Calu3 (cell line): ENCODE data around the gene SHISA8. TPM values are rescaled to one million over a fixed set of nuclear protein-coding genes. Genes with fewer than 3 reads are reported as not detected.

ENCODE experiments used
- BruUV-seq: library from RNA; stranded (reverse); fragments of 400-500 nt; replicated peaks from 2 replicates; lab custom pipeline; 2021; lab: Mats Ljungman, UMichigan
- CTCF ChIA-PET: fragments of 300-600 bp; sonication (Branson Sonifier 250); formaldehyde crosslinking; loops from one replicate; lab custom pipeline; 2022; ENCODE audit warnings: antibody characterized with exemption; lab: Charles Lee
- DNase-seq: peaks from one replicate; pipeline ENCODE4 v3.0.0; 2022
- H3K27ac Mint-ChIP-seq: one replicate; pipeline ENCODE4 v1.8.0; 2022; ENCODE audit warnings: mixed read lengths; ENCODE audit not compliant: unreplicated experiment
- H3K27me3 Mint-ChIP-seq: one replicate; pipeline ENCODE4 v1.8.0; 2022; ENCODE audit warnings: mixed read lengths; ENCODE audit not compliant: unreplicated experiment
- H3K36me3 Mint-ChIP-seq: one replicate; pipeline ENCODE4 v1.8.0; 2022; ENCODE audit warnings: mild to moderate bottlenecking, moderate library complexity, mixed read lengths; ENCODE audit not compliant: insufficient read depth, unreplicated experiment
- H3K4me1 Mint-ChIP-seq: one replicate; pipeline ENCODE4 v1.8.0; 2022; ENCODE audit warnings: mild to moderate bottlenecking, low read depth, mixed read lengths; ENCODE audit not compliant: unreplicated experiment
- H3K4me3 Mint-ChIP-seq: one replicate; pipeline ENCODE4 v1.8.0; 2022; ENCODE audit warnings: mild to moderate bottlenecking, low read depth, moderate library complexity, mixed read lengths; ENCODE audit not compliant: unreplicated experiment
- H3K9me3 Mint-ChIP-seq: one replicate; pipeline ENCODE4 v1.8.0; 2022; ENCODE audit warnings: low read depth, mixed read lengths; ENCODE audit not compliant: unreplicated experiment
- intact Hi-C: fragments of 100-400 bp; cut with micrococcal nuclease; formaldehyde crosslinking; loops from one replicate; pipeline ENCODE4 v1.10.0; 2022; ENCODE audit not compliant: unreplicated experiment
- total RNA-seq: library from RNA; stranded (reverse); gene quantifications from 2 replicates; pipeline ENCODE4 v1.2.3, GENCODE V29; 2022
- TF ChIP-seq, protein P1 (sequence below): fragments of 200-600 bp; IDR thresholded peaks from one replicate; pipeline ENCODE4 v1.8.0; 2022; ENCODE audit warnings: antibody characterized with exemption; ENCODE audit not compliant: unreplicated experiment

The SHISA8 gene
- total RNA-seq, 1 experiment from 2014 or later, result not detected

DNA sequence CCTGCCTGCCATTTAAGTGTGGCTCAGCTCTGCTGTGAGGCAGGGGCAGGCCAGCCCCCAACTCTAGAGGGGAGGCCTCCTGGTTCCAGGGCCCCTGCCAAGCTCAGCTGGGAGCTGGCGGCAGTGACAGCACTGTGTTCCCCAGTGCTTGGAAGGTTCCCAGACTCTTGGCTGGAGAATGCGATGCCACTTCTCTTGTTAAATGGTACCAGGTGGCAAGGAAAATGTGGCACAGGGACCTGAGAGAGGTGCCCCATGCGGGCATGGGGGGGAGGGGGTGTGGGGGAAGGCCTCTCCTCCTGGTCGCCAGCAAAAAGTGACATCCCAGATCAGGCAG, 20.1 kb upstream of the SHISA8 start:
- CTCF ChIA-PET, result no interaction called here

DNA sequence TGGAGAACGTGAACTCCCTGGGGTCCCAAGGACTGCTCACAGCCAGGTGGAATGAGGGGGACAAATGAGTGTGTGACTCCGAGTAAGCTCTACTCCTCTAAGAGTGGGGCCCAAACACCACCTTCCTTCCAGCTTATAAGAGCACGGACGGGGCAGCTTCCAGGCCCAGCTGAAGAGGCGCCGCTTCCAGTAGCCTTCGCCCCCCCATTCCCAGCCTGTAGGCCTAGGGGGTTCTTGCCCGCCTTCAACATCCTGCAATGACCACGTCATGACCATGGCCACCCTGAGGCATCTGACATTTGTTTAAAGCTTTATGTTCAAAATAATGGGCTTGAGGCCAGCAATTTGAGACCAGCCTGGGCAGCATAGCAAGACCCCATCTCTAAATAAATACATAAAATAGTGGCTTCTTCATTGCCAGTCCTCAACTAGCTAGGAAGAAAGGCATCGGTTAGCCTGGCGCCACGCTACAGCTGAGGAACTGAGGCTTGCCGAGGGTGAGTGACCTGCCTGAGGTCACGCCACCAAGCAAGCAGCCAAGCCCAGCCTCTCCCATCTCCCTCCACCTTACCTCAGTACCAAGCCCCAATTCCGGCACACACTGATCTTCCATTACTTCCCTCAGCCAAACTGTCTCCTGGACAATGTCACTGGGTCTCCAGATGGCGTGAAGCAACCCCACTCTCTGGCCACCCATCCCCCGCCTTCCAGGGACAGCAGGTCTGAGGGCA, 19.6 kb upstream of the SHISA8 start:
- Mint-ChIP-seq H3K36me3 (peaks cover 30% of the 10 kb centered on the region), H3K4me3 (no peak overlapping the region), H3K27me3 (no peaks in the 10 kb centered on the region), H3K4me1 (peaks cover 3% of the 10 kb centered on the region), H3K9me3 (no peaks in the 10 kb centered on the region), H3K27ac (no peak overlapping the region)
- TF ChIP-seq, protein P1, sequence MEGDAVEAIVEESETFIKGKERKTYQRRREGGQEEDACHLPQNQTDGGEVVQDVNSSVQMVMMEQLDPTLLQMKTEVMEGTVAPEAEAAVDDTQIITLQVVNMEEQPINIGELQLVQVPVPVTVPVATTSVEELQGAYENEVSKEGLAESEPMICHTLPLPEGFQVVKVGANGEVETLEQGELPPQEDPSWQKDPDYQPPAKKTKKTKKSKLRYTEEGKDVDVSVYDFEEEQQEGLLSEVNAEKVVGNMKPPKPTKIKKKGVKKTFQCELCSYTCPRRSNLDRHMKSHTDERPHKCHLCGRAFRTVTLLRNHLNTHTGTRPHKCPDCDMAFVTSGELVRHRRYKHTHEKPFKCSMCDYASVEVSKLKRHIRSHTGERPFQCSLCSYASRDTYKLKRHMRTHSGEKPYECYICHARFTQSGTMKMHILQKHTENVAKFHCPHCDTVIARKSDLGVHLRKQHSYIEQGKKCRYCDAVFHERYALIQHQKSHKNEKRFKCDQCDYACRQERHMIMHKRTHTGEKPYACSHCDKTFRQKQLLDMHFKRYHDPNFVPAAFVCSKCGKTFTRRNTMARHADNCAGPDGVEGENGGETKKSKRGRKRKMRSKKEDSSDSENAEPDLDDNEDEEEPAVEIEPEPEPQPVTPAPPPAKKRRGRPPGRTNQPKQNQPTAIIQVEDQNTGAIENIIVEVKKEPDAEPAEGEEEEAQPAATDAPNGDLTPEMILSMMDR, result no peak
- CTCF ChIA-PET, result interaction anchor here (0.7 kb wide), 1 partner anchor 9 kb away, joined by 3 read pairs; no protein-coding TSS in a partner anchor
- intact Hi-C loops, result no loop called here
- BruUV-seq, result no TSS peak
- no peak for DNase-seq

More for the DNA sequence above, 20.1 kb upstream of the SHISA8 start:
- TF ChIP-seq, protein P1, result no peak
- Mint-ChIP-seq H3K36me3 (peaks cover 36% of the 10 kb centered on the region), H3K9me3 (no peaks in the 10 kb centered on the region), H3K27ac (no peak overlapping the region), H3K4me3 (no peak overlapping the region), H3K4me1 (peaks cover 9% of the 10 kb centered on the region), H3K27me3 (no peaks in the 10 kb centered on the region)
- intact Hi-C loops, result no loop called here
- no TSS peak for BruUV-seq
- no peak for DNase-seq

DNA sequence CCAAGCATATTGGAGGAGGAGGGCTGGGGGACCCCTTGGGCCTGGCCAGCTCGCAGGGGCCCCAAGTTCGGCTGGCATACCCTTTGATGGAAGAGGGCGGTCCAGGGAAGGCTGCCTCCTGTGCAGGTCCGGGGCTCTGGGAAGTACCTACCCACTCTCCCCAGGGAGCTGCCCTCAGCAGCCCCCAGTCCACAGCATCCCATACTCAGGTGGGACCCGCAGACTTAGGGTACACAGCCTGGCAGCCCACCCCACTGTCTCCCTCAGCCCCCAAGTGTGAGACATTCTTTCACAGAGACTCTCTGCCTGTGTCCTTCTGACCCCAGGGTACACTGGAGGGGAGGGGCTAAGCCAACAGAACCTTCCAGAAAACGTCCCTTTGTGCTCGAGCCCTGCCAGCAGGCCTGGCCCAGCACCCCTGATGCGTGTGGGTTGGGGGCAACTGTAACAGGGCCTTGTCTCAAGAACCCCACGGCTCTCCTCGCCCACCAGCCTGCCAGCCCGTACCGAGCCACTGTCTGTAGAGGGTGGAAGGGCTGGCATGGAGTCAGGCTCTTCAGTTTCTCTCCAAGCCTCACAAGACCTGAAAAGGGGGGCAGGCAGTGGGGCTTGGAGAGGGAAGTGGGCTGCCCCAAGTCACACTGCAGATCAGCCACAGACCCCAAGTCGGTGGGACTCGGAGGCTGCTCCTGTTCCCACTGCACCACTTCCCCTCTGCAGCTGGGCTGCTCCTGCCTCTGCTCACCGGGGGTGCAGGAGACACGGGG, 18.7 kb upstream of the SHISA8 start:
- Mint-ChIP-seq H3K36me3 (peaks cover 32% of the 10 kb centered on the region), H3K9me3 (no peaks in the 10 kb centered on the region), H3K4me1 (no peaks in the 10 kb centered on the region), H3K27me3 (peaks cover 2% of the 10 kb centered on the region), H3K27ac (no peak overlapping the region), H3K4me3 (no peak overlapping the region)
- no TSS peak for BruUV-seq
- intact Hi-C loops, result no loop called here
- TF ChIP-seq, protein P1, result no peak
- DNase-seq, result no peak
- CTCF ChIA-PET, result interaction anchor here (0.7 kb wide), 1 partner anchor 8 kb away, joined by 3 read pairs; no protein-coding TSS in a partner anchor

DNA sequence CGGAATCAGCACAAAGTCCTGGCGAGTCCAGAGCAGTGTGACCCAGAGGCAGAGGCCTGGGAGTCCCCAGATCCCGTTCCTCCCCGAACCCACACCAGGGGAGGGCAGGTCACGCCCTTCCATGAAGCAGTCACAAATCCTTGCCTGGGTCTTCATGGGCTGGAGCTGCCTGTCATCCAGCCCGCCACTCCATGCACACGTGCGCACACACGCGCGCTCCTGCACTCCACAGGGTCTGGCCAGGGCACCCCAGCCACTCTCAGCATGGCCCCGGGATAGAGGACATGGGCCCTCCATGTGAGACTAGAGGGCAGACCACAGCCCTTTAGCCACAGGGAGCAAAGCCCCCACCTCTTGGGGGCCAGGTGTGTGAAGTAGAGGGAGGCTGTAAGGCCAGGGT, 17.5 kb upstream of the SHISA8 start:
- Mint-ChIP-seq H3K4me1 (no peaks in the 10 kb centered on the region), H3K9me3 (no peaks in the 10 kb centered on the region), H3K27me3 (peaks cover 14% of the 10 kb centered on the region), H3K4me3 (no peak overlapping the region), H3K36me3 (peaks cover 36% of the 10 kb centered on the region), H3K27ac (peak overlapping the region; percentile 36)
- BruUV-seq, result no TSS peak
- intact Hi-C loops, result no loop called here
- DNase-seq, result no peak
- TF ChIP-seq, protein P1, result no peak
- CTCF ChIA-PET, result no interaction called here
